GM21717 (cell line): Measurements from ENCODE around the gene EPB41L3.

Source experiments
- ATAC-seq: cut with Tn5 transposase; IDR thresholded peaks from one replicate; pipeline ENCODE4 v1.9.1; 2021; ENCODE audit warnings: mild to moderate bottlenecking, moderate library complexity; ENCODE audit not compliant: unreplicated experiment

The EPB41L3 gene

GRCh38 chr18:5419030-5419429 is 124.8 kb downstream of the EPB41L3 start:
- no peak for ATAC-seq

- no peak for ATAC-seq
Measured at GRCh38 chr18:5417342-5417741, 126.5 kb downstream of the EPB41L3 start.

GRCh38 chr18:5416112-5416511 is 127.7 kb downstream of the EPB41L3 start:
- ATAC-seq = no peak

GRCh38 chr18:5415665-5416064 is 128.1 kb downstream of the EPB41L3 start:
- no peak for ATAC-seq

GRCh38 chr18:5415031-5415430 is 128.8 kb downstream of the EPB41L3 start:
- no peak for ATAC-seq

- no peak for ATAC-seq
Measured at GRCh38 chr18:5414546-5414945, 129.3 kb downstream of the EPB41L3 start.

GRCh38 chr18:5413447-5413846 is 130.3 kb downstream of the EPB41L3 start:
- no peak for ATAC-seq

GRCh38 chr18:5410582-5410981 is 133.2 kb downstream of the EPB41L3 start:
- ATAC-seq = no peak

- ATAC-seq = no peak
Measured at GRCh38 chr18:5398269-5398668, 145.5 kb downstream of the EPB41L3 start.

- ATAC-seq = no peak
Measured at GRCh38 chr18:5397102-5397501, 146.7 kb downstream of the EPB41L3 start.

GRCh38 chr18:5395860-5396448 is 147.8 kb downstream of the EPB41L3 start:
- ATAC-seq = no peak

- no peak for ATAC-seq
Measured at GRCh38 chr18:5393779-5394178, 150.0 kb downstream of the EPB41L3 start.

- no peak for ATAC-seq
Measured at GRCh38 chr18:5391409-5391808, 152.4 kb downstream of the EPB41L3 start.

GRCh38 chr18:5389356-5389755 is 154.4 kb downstream of the EPB41L3 start:
- ATAC-seq = no peak

- no peak for ATAC-seq
Measured at GRCh38 chr18:5388896-5389295, 154.9 kb downstream of the EPB41L3 start.

GRCh38 chr18:5380586-5380985 is 163.2 kb downstream of the EPB41L3 start:
- ATAC-seq = no peak

- ATAC-seq = no peak
Measured at GRCh38 chr18:5376986-5377385, 166.8 kb downstream of the EPB41L3 start.

GRCh38 chr18:5370332-5370731 is 173.5 kb downstream of the EPB41L3 start:
- no peak for ATAC-seq

GRCh38 chr18:5369513-5369912 is 174.3 kb downstream of the EPB41L3 start:
- no peak for ATAC-seq

- no peak for ATAC-seq
Measured at GRCh38 chr18:5365443-5365842, 178.4 kb downstream of the EPB41L3 start.

GRCh38 chr18:5350636-5351035 is 193.2 kb downstream of the EPB41L3 start:
- no peak for ATAC-seq
